ENCODE measurements around the gene DSG2.

The DSG2 gene

DNA sequence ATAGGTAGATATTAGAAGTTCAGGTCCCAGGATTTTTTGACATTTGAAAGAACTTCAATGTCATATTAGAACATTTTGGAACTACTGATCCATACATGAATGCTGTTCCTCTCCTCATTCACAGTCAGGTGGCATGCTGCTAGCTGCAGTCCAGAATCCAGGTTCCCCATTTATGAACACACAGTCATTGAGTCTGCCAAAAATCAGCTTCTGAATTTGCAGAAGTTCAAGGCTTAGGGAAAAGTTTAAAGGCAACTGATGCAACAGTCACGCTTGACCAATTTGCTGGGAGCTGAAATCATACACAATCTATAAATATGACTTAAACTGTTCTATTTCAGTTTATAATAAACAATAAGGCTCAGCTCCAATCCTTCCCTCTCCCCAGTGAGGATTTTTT, 76.4 kb downstream of the DSG2 start:
- no peak overlapping the region for H3K9ac ChIP-seq (ENCODE audit: low read length)
- peaks cover 7% of the 10 kb centered on the region; the same call in 1 of the 2 replicates for H3K4me1 ChIP-seq (ENCODE audit: control insufficient read depth, insufficient read depth, low read length)
- no peaks in the 10 kb centered on the region for H3K36me3 ChIP-seq (ENCODE audit: control insufficient read depth, insufficient read depth, low read length)
- H3K9me3 ChIP-seq (ENCODE audit: control insufficient read depth, insufficient read depth, low read depth, low read length), result no peaks in the 10 kb centered on the region
- no peaks in the 10 kb centered on the region for H3K27me3 ChIP-seq (ENCODE audit: control insufficient read depth, insufficient read depth, low read length)
- no peak overlapping the region for H3K27ac ChIP-seq (ENCODE audit: low read depth, low read length)
- H3K4me3 ChIP-seq (ENCODE audit: low read depth, low read length), result no peak overlapping the region

GRCh38 chr18:31575515-31576257, 77.7 kb downstream of the DSG2 start:
- H3K4me1 ChIP-seq (ENCODE audit: control insufficient read depth, insufficient read depth, low read length), result peaks cover 7% of the 10 kb centered on the region; the same call in 1 of the 2 replicates
- H3K27me3 ChIP-seq (ENCODE audit: control insufficient read depth, insufficient read depth, low read length), result no peaks in the 10 kb centered on the region
- no peak overlapping the region for H3K9ac ChIP-seq (ENCODE audit: low read length)
- no peaks in the 10 kb centered on the region for H3K9me3 ChIP-seq (ENCODE audit: control insufficient read depth, insufficient read depth, low read depth, low read length)
- H3K36me3 ChIP-seq (ENCODE audit: control insufficient read depth, insufficient read depth, low read length), result no peaks in the 10 kb centered on the region
- H3K4me3 ChIP-seq (ENCODE audit: low read depth, low read length), result no peak overlapping the region
- H3K27ac ChIP-seq (ENCODE audit: low read depth, low read length), result no peak overlapping the region

GRCh38 chr18:31576670-31577069, 78.7 kb downstream of the DSG2 start:
- Histone ChIP-seq H3K9ac (ENCODE audit: low read length) (no peak overlapping the region), H3K36me3 (ENCODE audit: control insufficient read depth, insufficient read depth, low read length) (no peaks in the 10 kb centered on the region), H3K4me1 (ENCODE audit: control insufficient read depth, insufficient read depth, low read length) (peaks cover 5% of the 10 kb centered on the region; the same call in 1 of the 2 replicates), H3K27me3 (ENCODE audit: control insufficient read depth, insufficient read depth, low read length) (no peaks in the 10 kb centered on the region), H3K9me3 (ENCODE audit: control insufficient read depth, insufficient read depth, low read depth, low read length) (no peaks in the 10 kb centered on the region), H3K27ac (ENCODE audit: low read depth, low read length) (no peak overlapping the region), H3K4me3 (ENCODE audit: low read depth, low read length) (no peak overlapping the region)

DNA sequence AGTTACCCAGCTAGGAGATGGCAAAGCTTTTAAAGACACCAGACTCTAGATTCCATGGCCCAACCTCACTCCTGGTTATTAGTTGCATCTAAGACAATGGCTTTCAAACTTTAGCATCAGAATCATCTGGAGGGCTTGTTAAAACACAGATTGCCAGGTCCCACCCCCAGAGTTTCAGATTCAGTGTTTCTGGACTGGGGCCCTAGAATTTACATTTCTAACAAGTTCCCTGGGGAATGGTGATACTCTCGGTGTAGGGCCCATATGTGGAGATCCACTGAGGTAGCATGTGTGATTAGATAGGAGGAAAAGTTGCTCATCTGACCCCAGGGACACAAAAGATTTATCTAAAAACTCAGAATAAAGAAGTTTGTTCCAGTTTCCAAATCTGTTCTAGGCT, 79.2 kb downstream of the DSG2 start:
- Histone ChIP-seq H3K27me3 (ENCODE audit: control insufficient read depth, insufficient read depth, low read length) (no peaks in the 10 kb centered on the region), H3K27ac (ENCODE audit: low read depth, low read length) (no peak overlapping the region), H3K36me3 (ENCODE audit: control insufficient read depth, insufficient read depth, low read length) (no peaks in the 10 kb centered on the region), H3K9me3 (ENCODE audit: control insufficient read depth, insufficient read depth, low read depth, low read length) (no peaks in the 10 kb centered on the region), H3K4me3 (ENCODE audit: low read depth, low read length) (no peak overlapping the region), H3K9ac (ENCODE audit: low read length) (no peak overlapping the region), H3K4me1 (ENCODE audit: control insufficient read depth, insufficient read depth, low read length) (no peaks in the 10 kb centered on the region)

GRCh38 chr18:31578126-31578525, 80.1 kb downstream of the DSG2 start:
- H3K9ac ChIP-seq (ENCODE audit: low read length), result no peak overlapping the region
- no peak overlapping the region for H3K27ac ChIP-seq (ENCODE audit: low read depth, low read length)
- no peaks in the 10 kb centered on the region for H3K4me1 ChIP-seq (ENCODE audit: control insufficient read depth, insufficient read depth, low read length)
- H3K36me3 ChIP-seq (ENCODE audit: control insufficient read depth, insufficient read depth, low read length), result no peaks in the 10 kb centered on the region
- no peaks in the 10 kb centered on the region for H3K9me3 ChIP-seq (ENCODE audit: control insufficient read depth, insufficient read depth, low read depth, low read length)
- no peaks in the 10 kb centered on the region for H3K27me3 ChIP-seq (ENCODE audit: control insufficient read depth, insufficient read depth, low read length)
- H3K4me3 ChIP-seq (ENCODE audit: low read depth, low read length), result no peak overlapping the region

GRCh38 chr18:31579375-31579774, 81.4 kb downstream of the DSG2 start:
- Histone ChIP-seq H3K4me1 (ENCODE audit: control insufficient read depth, insufficient read depth, low read length) (no peaks in the 10 kb centered on the region), H3K36me3 (ENCODE audit: control insufficient read depth, insufficient read depth, low read length) (no peaks in the 10 kb centered on the region), H3K4me3 (ENCODE audit: low read depth, low read length) (no peak overlapping the region), H3K27ac (ENCODE audit: low read depth, low read length) (no peak overlapping the region), H3K9me3 (ENCODE audit: control insufficient read depth, insufficient read depth, low read depth, low read length) (no peaks in the 10 kb centered on the region), H3K27me3 (ENCODE audit: control insufficient read depth, insufficient read depth, low read length) (no peaks in the 10 kb centered on the region), H3K9ac (ENCODE audit: low read length) (no peak overlapping the region)

- no peak overlapping the region for H3K27ac ChIP-seq (ENCODE audit: low read depth, low read length)
- no peaks in the 10 kb centered on the region for H3K27me3 ChIP-seq (ENCODE audit: control insufficient read depth, insufficient read depth, low read length)
- no peaks in the 10 kb centered on the region for H3K4me1 ChIP-seq (ENCODE audit: control insufficient read depth, insufficient read depth, low read length)
These were observed 83.7 kb downstream of the DSG2 start for GRCh38 chr18:31581498-31582197.

DNA sequence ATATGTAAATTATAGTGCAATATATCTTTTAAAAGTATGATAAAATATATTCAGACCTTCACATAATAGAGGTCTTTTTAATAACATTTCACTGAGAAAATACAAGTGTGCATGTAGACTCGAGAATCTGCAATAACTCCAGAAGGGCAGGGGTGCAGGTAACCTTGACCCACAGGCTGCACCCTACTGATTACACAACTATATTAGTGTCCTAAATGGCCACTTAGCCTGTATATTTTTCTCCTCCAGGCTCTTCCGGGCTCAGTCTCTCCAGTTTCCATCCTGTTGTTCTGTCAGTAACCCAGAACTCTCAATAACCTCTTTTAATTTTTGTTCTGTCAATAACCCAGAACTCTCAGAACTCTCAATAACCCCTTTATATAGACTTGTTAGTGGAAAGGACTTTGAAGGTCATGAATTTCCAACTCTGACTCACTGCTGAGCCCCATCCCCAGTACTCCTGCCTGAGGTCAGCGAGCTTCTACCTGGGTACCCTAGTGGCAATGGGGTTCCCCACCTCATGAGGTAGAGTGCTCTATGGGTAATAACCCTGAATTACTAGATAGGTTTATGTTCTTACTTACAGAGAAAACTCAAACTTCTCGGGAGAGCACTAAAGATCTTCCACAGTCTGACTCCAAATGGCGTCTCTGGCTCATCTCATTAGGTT, 85.3 kb downstream of the DSG2 start:
- Histone ChIP-seq H3K9ac (ENCODE audit: low read length) (no peak overlapping the region), H3K27me3 (ENCODE audit: control insufficient read depth, insufficient read depth, low read length) (no peaks in the 10 kb centered on the region), H3K4me3 (ENCODE audit: low read depth, low read length) (no peak overlapping the region)

More at GRCh38 chr18:31581498-31582197, 83.7 kb downstream of the DSG2 start:
- no peak overlapping the region for H3K4me3 ChIP-seq (ENCODE audit: low read depth, low read length)
- no peak overlapping the region for H3K9ac ChIP-seq (ENCODE audit: low read length)
- no peaks in the 10 kb centered on the region for H3K36me3 ChIP-seq (ENCODE audit: control insufficient read depth, insufficient read depth, low read length)
- H3K9me3 ChIP-seq (ENCODE audit: control insufficient read depth, insufficient read depth, low read depth, low read length), result no peaks in the 10 kb centered on the region

GRCh38 chr18:31585991-31586390, 88.0 kb downstream of the DSG2 start:
- Histone ChIP-seq H3K36me3 (ENCODE audit: control insufficient read depth, insufficient read depth, low read length) (no peaks in the 10 kb centered on the region), H3K4me3 (ENCODE audit: low read depth, low read length) (no peak overlapping the region)

More for the DNA sequence above, 85.3 kb downstream of the DSG2 start:
- H3K27ac ChIP-seq (ENCODE audit: low read depth, low read length), result no peak overlapping the region
- no peaks in the 10 kb centered on the region for H3K36me3 ChIP-seq (ENCODE audit: control insufficient read depth, insufficient read depth, low read length)
- H3K9me3 ChIP-seq (ENCODE audit: control insufficient read depth, insufficient read depth, low read depth, low read length), result no peaks in the 10 kb centered on the region
- no peaks in the 10 kb centered on the region for H3K4me1 ChIP-seq (ENCODE audit: control insufficient read depth, insufficient read depth, low read length)

DNA sequence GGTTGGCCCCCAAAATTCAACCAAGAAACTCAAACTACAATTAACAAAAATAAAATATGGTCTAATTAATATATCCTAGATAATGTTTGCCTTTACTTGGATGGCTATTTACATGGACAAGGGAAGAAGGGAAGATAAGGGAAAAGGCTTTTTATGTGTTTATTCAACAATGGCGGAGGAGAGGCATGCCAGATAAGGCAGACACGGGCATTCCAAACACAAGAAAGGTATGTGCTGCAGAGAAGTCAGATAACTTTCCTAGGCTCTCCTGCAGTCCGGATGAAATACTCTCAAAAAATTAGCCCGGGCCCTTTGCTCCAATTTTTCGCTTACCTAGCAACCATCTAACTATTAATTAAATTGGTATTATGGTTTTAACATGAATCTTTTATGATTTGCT, 88.6 kb downstream of the DSG2 start:
- Histone ChIP-seq H3K4me3 (ENCODE audit: low read depth, low read length) (no peak overlapping the region), H3K9ac (ENCODE audit: low read length) (no peak overlapping the region), H3K36me3 (ENCODE audit: control insufficient read depth, insufficient read depth, low read length) (no peaks in the 10 kb centered on the region), H3K27ac (ENCODE audit: low read depth, low read length) (no peak overlapping the region), H3K27me3 (ENCODE audit: control insufficient read depth, insufficient read depth, low read length) (no peaks in the 10 kb centered on the region), H3K4me1 (ENCODE audit: control insufficient read depth, insufficient read depth, low read length) (no peaks in the 10 kb centered on the region), H3K9me3 (ENCODE audit: control insufficient read depth, insufficient read depth, low read depth, low read length) (no peaks in the 10 kb centered on the region)

More at GRCh38 chr18:31585991-31586390, 88.0 kb downstream of the DSG2 start:
- no peaks in the 10 kb centered on the region for H3K9me3 ChIP-seq (ENCODE audit: control insufficient read depth, insufficient read depth, low read depth, low read length)
- no peaks in the 10 kb centered on the region for H3K27me3 ChIP-seq (ENCODE audit: control insufficient read depth, insufficient read depth, low read length)
- H3K27ac ChIP-seq (ENCODE audit: low read depth, low read length), result no peak overlapping the region
- no peak overlapping the region for H3K9ac ChIP-seq (ENCODE audit: low read length)
- no peaks in the 10 kb centered on the region for H3K4me1 ChIP-seq (ENCODE audit: control insufficient read depth, insufficient read depth, low read length)

DNA sequence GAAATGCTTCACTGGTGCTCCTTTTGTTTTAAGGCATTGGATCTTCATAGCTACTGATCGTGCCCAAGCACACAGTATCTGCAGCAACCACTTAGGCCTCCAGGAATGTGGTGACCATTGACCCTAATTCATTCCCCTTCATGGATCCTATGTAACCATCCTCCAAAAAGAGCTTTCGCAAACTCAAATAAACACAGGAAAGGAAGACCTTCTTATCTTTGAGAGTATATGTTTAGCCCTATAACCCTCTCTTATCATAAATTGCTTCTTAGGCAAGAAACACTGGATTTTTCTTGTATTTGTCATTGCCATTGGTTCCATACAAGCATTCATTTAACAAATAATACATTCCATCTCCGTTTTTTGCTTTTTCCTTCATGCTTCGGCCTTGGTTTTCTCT, 89.6 kb downstream of the DSG2 start:
- H3K4me3 ChIP-seq (ENCODE audit: low read depth, low read length), result no peak overlapping the region
- no peaks in the 10 kb centered on the region for H3K27me3 ChIP-seq (ENCODE audit: control insufficient read depth, insufficient read depth, low read length)
- H3K27ac ChIP-seq (ENCODE audit: low read depth, low read length), result no peak overlapping the region
- no peak overlapping the region for H3K9ac ChIP-seq (ENCODE audit: low read length)
- no peaks in the 10 kb centered on the region for H3K9me3 ChIP-seq (ENCODE audit: control insufficient read depth, insufficient read depth, low read depth, low read length)
- H3K4me1 ChIP-seq (ENCODE audit: control insufficient read depth, insufficient read depth, low read length), result no peaks in the 10 kb centered on the region
- no peaks in the 10 kb centered on the region for H3K36me3 ChIP-seq (ENCODE audit: control insufficient read depth, insufficient read depth, low read length)

All from HUES6 (cell line).